ENCODE results near the gene IRX4.

DNA sequence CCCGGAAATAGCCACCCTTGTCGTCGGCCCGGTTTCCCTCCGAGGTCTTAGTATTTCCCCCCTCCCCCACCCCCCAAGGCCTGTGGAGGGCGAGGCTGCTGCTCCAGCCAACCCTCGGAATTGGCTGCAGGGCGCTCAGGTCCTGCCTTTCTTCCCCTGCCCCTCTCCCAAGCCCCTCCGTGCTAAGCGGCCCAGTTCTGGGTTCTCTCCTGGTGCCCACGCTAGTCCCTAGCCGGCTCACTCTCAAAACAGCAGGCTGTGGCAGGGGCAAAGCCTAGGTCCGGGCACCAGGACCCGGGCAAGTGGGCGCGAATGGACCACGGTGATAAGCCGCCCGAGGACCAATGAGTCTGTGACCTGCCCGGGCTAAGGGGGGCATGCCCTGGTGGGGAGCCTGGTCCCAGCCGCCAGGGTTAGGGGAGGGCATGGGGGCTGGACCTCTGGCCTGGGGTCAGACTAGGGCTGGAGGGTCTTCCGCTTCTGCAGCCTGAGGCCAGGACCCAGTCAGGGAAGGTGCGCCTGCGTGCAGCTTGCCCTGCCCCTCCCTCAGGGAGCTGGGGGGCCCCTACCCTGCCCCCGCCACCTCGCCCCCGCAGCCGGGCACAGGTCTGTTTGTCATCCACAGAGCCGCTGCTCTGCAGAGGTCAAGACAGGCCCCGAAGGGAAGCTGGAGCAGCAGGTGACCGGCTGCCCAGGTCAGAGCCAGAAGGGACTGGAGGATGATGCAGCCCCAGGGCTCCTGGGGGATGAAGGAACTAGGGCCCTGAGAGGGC lies 5.0 kb upstream of the IRX4 start:
- TF ChIP-seq CTCF (IDR thresholded peaks at IDR 0.05) (no peak), POLR2A (IDR thresholded peaks at IDR 0.05) (no peak)
